ENCODE measurements around the gene CAMP.
"Not testable (repeated sequence)": the region's sequence is repeated elsewhere in the genome, so short reads cannot be mapped to it uniquely, and the experiment has no call there.

Gene CAMP

GRCh38 chr3:48222616-48223513, at the start of gene CAMP:
CAMP (plus strand) TSS chr3:48223495; CDS start chr3:48223512, 17 bp downstream.
- no peak for DNase-seq (ENCODE audit: low read depth)

GRCh38 chr3:48178072-48178471, 45.2 kb upstream of the CAMP start:
- no peak for DNase-seq (ENCODE audit: low read depth)

GRCh38 chr3:48180021-48180420, 43.3 kb upstream of the CAMP start:
- DNase-seq (ENCODE audit: low read depth) = no peak

- DNase-seq (ENCODE audit: low read depth) = no peak
Measured at GRCh38 chr3:48180531-48181253, 42.6 kb upstream of the CAMP start.

GRCh38 chr3:48184299-48184698, 39.0 kb upstream of the CAMP start:
- no peak for DNase-seq (ENCODE audit: low read depth)

- DNase-seq (ENCODE audit: low read depth) = no peak
Measured at GRCh38 chr3:48185129-48185528, 38.2 kb upstream of the CAMP start.

GRCh38 chr3:48186631-48187300, 36.5 kb upstream of the CAMP start:
- DNase-seq (ENCODE audit: low read depth) = no peak

- DNase-seq (ENCODE audit: low read depth) = no peak
Measured at GRCh38 chr3:48187301-48187578, 36.1 kb upstream of the CAMP start.

GRCh38 chr3:48187579-48188265, 35.6 kb upstream of the CAMP start:
- no peak for DNase-seq (ENCODE audit: low read depth)

- peak; percentile 84 for DNase-seq (ENCODE audit: low read depth)
Measured at GRCh38 chr3:48188266-48189201, 34.8 kb upstream of the CAMP start, which contains the start of gene CDC25A. CDC25A (minus strand) TSS chr3:48188417; CDS start chr3:48187947, 470 bp downstream.

- DNase-seq (ENCODE audit: low read depth) = no peak
Measured at GRCh38 chr3:48189321-48189720, 34.0 kb upstream of the CAMP start.

GRCh38 chr3:48190911-48191310, 32.4 kb upstream of the CAMP start:
- no peak for DNase-seq (ENCODE audit: low read depth)

- DNase-seq (ENCODE audit: low read depth) = no peak
Measured at GRCh38 chr3:48194446-48195071, 28.7 kb upstream of the CAMP start.

GRCh38 chr3:48196611-48197010, 26.7 kb upstream of the CAMP start:
- no peak for DNase-seq (ENCODE audit: low read depth)

GRCh38 chr3:48199117-48199516, 24.2 kb upstream of the CAMP start:
- DNase-seq (ENCODE audit: low read depth) = no peak

GRCh38 chr3:48202632-48203031, 20.7 kb upstream of the CAMP start:
- no peak for DNase-seq (ENCODE audit: low read depth)

GRCh38 chr3:48208076-48208475, 15.2 kb upstream of the CAMP start:
- DNase-seq (ENCODE audit: low read depth) = no peak

GRCh38 chr3:48209445-48209844, 13.8 kb upstream of the CAMP start:
- no peak for DNase-seq (ENCODE audit: low read depth)

- not testable (repeated sequence) for DNase-seq (ENCODE audit: low read depth)
Measured at GRCh38 chr3:48210534-48210933, 12.8 kb upstream of the CAMP start.

GRCh38 chr3:48211776-48212175, 11.5 kb upstream of the CAMP start:
- not testable (repeated sequence) for DNase-seq (ENCODE audit: low read depth)

GRCh38 chr3:48214225-48214624, 9.1 kb upstream of the CAMP start:
- DNase-seq (ENCODE audit: low read depth) = no peak
